ENCODE measurements around the gene TSHZ2.

TSHZ2 gene

GRCh38 chr20:53171065-53171464 lies 198.9 kb downstream of the TSHZ2 start:
- DNase-seq, result no peak

- no peak for DNase-seq
Observed at GRCh38 chr20:53174454-53174853, 202.3 kb downstream of the TSHZ2 start.

DNA sequence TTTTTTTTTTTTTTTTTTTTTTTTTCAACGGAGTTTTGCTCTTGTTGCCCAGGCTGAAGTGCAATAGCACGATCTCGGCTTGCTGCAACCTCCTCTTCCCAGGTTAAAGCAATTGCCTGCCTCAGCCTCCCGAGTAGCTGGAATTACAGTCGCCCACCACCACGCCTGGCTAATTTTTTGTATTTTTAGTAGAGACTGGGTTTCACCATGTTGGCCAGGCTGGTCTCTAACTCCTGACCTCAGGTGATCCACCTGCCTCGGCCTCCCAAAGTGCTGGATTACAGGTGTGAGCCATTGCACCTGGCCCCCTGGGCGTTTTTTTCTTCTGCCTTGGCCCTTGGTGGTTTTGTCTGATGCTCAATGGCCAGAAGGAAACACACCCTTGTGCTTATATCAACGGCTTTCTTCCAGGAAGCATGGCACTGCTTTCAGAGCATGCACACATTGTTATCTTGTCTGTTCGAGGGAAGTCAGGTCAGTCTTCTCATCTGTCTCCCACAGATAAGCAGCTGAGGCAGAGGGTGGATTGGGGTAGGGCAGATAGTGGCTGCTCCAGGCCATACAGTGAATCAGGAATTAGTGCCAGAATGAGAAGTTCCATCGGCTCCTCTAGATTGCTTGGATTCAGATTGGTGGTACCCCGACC lies 203.1 kb downstream of the TSHZ2 start:
- DNase-seq, result no peak

DNA sequence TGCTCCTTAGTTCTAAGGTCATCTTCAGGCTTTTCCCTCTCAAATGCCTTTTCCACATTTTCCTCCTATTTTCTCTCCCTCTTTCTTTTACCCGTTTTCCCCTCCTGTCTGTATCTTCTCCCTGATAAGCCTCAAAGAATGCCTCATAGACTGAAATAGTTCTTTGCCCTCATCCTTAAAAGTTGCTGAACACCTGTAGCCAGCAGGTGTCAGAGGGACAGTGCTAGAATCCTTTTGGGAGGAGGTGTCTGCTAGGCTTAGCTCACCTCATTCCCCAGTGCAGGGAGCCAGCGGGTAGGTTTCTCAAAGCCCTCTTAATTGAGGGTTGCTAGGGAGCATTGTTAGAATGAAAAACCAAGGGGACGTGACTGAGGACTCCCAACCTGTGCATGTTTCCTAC lies 204.0 kb downstream of the TSHZ2 start:
- no peak for DNase-seq

GRCh38 chr20:53177687-53178086 lies 205.5 kb downstream of the TSHZ2 start:
- DNase-seq, result no peak

DNA sequence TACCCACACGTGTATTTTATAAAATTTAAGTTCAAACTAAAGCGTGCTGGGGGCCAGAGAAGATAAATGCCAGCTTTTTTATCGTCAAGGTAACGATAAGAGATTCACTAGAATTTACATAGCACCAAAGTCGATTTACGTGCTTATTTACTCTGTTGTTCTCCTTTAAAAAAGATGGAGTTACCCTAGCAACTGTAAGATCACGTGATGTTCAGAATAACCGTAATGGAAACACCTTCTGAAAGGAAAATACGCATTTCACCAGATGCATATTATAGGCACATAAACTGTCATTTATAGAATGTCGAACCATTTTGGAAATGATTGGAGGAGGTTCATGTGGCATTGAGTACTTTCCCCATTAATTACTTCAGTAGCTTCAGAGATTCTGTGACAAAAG lies 207.6 kb downstream of the TSHZ2 start:
- DNase-seq, result no peak

DNA sequence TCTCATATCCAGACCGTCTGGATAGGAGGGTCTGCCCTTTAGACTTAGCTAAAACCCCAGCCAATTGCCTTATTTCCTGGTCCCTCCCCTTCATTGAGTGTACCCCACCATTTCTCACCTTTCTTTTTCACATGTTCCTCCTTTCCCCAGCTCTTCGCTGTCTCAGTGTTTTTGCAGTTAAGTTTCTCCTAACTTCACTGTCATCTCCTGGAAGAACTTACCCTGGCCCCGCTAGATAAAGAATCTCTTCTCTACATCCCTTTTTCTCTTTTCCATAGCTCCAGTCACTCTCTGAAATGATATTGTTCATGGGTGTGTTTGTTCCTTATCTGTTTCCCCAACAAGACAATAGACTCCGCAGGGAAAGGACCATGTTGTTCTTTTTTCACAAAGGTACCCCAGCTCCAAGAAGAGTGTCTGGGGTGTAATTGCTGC lies 208.8 kb downstream of the TSHZ2 start:
- no peak for DNase-seq

- no peak for DNase-seq
Observed at GRCh38 chr20:53181866-53182376, 209.8 kb downstream of the TSHZ2 start.

- no peak for DNase-seq
Observed at GRCh38 chr20:53183181-53183580, 211.0 kb downstream of the TSHZ2 start.

GRCh38 chr20:53186635-53187034 lies 214.5 kb downstream of the TSHZ2 start:
- DNase-seq, result no peak

DNA sequence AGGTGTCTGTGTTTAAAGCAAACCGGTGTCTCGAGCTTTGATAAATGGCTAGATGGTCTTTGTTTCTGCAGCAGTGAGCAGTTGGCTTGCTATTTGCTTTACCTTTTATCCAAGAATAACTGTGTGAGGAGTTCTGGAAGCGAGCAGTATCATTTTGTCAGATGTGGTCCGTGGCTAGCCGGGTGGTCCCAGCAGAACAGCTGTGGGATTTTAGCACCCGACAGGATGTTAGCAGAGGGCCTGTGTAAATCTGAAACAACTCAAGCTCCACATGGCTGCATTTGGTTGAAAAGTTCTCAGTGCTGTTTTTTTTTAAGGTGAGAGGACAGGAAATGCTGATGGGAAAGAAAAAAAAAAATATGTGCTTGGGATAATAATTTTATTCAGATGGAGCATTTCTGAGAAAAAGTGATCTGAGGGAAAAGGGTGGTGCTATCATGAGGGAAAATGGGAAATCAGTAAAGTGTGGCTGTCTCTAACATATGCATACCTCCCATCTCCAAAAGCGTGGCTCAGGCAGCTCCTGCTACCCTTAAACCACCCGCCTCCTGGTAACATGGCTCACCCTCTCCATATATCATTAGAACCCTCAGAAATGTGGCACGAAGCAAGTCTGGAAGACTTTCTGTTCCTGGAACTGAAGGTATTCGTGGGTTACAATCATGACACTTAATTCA lies 215.4 kb downstream of the TSHZ2 start:
- DNase-seq, result no peak

DNA sequence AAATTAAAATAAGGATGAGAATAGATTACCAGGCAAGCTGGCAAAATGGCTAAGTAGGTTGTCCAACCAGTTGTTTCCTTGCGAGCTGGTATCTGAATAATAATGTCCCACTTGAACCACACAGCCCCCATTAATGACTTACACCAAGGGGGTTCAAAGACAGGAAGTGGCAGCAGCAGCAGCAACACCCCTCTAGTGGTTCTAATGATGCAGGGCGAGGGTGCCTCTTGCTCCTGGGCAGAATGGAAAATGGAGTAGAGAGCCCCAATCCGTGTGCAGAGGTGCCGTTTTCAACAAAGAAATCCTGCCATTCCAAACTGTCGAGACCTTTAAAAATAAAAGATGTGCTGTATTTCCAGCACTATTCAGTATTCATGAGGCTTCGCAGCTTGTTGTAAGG lies 218.1 kb downstream of the TSHZ2 start:
- DNase-seq, result no peak

DNA sequence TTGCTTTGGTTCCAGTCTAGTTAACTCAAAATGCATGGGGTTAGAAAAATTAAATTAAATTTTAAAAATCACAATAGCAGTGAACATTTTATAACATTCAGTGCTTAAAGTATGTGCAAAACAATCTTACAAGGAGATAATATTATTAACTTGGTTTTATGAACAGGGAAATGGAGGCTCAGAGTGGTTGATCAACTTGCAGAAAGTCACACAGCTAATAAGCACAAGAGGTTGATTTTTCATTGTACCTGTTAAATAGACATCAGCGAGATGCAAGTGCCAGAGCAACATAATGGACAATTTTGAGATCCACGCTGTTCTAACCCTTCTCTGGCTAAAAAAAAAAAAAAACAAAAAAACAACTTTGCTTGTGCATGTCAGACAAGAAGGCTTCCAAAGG lies 219.8 kb downstream of the TSHZ2 start:
- no peak for DNase-seq

DNA sequence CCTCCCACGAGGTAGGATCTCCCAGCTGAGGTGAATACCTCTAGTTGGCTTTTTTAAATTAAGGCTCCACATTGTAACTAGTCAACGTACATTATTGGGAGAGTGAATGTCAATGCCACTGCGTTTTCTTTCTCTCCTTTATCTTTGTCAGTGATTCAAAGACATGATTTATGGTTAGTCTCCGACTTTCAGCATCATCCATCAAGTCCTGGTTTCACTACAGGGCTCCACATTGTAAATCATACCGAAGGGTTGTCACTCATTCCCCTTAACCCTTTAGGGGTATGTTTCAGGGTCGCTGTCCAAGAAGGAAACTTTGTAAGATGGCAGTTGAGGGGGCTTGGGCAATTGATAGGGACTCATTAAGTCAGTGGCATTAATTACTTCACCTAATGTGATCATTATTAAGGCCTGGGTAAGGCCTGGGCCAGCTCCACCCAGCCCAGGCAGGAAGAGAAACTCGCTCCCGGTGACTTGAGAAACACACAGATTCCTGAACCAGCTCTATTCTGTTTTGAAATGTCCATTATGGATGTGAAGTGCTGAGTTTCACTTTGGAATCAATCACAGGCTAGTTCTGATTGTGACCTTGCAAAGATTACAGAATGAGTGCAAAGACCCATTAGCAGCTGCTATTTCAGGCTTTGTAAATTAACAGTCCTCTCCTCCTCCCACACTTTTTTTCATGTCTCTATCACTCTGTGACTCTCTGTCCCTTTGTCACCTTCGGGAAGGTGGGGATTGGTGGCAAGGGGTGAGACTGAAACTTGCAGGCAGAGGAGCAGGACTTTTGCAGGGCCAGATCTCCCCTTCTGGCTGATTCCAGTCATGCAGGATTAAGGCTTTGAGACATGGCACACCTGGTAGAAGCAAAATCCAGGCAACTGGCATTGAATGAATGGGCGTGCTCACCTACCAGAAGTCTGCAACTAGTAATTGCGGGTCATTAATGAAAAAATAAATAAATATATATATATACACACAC lies 222.4 kb downstream of the TSHZ2 start:
- DNase-seq, result no peak

GRCh38 chr20:53195876-53196610 lies 223.9 kb downstream of the TSHZ2 start:
- DNase-seq, result peak; percentile 47

DNA sequence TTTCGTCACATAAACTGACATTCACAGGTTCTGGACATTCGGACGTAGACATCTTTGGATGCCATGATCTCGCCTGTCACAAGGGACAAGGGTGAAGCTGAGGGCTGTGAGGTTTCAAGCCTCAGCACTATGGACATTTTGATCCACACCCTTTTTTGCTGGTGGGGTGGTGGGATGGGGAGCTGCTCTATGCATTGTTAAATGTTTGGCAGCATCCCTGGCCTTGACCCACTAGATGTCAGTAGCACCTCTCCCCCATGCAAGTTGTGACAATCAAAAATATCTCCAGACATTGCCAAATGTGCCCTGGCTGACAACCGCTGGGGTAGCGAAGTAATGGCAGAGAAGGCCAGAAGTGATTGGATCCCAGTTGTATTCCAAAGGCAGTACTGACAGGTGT lies 229.4 kb downstream of the TSHZ2 start:
- no peak for DNase-seq

DNA sequence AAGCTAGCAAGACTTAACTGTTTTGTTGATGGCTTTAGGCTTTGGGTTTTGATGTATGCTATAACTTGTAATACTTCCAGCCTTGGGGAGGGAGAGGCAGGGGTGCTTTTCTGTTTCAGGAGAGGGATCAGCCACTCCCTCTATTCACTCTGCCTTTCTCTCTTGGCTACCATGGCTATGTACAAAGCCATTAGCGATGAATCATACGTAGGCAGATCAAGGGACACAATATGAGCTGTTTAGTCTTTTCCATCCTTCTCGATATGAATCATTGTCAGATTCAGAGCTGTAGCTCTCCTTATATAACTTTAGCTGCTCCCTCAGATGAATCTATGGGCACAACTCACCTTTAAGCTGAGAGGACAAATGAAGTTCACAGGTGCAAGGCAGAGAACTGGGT lies 230.6 kb downstream of the TSHZ2 start:
- no peak for DNase-seq

DNA sequence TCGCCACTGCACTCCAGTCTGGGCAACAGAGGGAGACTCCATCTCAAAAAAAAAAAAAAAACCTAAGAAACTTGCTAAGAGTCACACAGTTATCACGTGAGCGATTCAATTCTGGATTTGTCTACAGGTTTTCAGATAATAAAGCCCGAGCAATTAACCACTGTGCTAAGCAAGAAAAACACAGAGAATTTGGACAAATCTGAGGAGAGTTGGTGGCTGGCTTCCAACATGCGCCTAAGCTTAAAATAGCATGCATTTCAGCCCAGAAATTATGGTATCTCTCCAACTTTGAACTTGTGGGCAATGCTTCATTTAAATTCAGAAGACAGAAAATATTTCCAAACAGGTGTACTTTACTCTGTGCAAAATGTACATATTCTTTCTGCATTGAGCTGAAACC lies 232.9 kb downstream of the TSHZ2 start:
- DNase-seq, result no peak

DNA sequence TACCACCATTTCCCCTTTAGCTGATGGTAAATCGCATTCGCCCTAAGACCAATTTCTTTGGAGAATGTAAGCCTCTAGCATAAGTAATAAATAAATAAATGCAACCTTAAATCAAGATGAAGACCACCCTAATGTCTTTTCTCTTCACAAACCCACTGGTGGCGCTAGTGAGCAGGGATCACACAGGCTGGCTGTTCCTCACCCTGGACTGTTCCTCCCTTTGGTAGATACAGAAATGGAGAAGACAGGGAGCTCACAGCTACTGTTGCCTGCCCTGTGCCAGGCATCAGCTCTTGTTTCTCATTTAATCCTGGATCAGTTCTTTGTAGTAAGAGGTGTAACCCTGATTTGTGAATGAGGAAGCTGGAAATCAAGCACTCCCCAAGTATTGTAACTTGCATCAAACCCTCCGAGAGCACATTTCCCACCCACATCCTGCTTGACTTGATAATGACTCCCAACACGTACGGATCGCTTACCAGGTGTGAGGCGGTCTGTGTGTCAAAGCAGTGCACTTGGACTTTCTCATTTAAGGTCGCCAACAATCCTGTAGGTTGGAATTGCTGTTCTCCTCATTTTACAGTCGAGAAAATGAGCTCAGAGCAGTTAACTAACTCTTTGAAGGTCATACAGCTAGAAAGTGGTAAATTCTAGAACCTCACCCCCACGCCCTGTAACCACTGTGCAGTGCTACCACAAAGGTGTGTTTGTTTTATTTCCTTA lies 236.1 kb downstream of the TSHZ2 start:
- no peak for DNase-seq

GRCh38 chr20:53210041-53210440 lies 237.9 kb downstream of the TSHZ2 start:
- DNase-seq, result no peak

DNA sequence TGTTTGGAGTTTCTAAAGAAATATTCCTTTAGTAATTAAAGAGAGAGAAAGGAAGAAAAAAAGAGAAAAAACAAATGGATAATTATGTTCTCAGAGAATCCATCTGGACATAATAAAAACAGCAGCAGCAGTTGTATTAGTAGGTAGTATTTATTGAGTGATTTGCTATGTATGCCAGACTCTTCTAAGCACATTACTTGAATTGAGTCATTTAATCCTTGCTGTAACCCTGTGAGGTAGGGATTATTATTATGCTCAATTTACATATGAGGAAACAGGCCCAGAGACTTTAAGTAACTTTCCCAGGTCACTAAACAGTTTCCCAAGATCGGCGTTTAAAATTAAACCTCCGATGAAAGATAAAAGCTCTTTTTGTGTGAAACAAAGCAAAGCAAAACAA lies 238.8 kb downstream of the TSHZ2 start:
- no peak for DNase-seq

- DNase-seq, result no peak
Observed at GRCh38 chr20:53212018-53212417, 239.9 kb downstream of the TSHZ2 start.

Data from retina (tissue), 1 donor.